Measurements from ENCODE around the gene AJAP1.

Gene AJAP1

DNA sequence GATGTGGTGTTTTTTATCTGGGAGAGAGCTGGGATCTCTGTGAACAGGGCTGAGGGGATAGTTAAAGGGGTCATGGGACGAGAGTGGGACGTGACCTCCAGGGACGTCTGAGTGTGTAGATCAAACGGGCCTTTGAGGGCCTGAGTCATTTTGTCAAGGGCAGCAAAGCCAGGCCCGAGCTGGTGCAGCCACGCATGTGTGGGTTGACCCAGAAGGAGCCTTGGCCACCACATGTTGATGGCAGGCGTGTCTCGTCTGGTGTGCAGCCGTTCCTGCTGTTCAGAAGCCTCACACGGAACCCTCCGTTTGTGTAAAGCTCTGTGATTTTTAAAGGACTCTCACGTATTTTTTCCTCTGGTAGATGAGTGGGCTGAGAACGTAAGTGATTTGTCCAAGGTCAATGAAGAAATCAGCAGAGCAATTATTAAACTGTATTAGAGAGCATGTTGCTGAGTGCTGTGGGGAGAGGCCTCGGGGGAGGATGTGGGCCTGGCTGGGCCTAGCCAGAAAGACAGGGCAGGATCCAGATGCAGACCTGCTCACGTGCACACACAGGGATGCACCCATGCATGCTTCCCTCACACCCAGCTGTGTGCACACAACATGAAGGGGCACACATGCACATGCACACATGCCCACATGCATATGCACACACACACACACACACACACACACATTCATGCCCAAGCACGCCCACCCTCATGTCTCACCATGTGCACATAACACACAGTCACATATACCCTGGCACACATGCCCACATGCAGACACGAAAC is 89.8 kb downstream of the AJAP1 start:
- no peak for DNase-seq

- peak in 1 of 2 donors; percentile 6 for DNase-seq
These were observed 91.2 kb downstream of the AJAP1 start for GRCh38 chr1:4745560-4745959.

GRCh38 chr1:4749406-4749805 is 95.0 kb downstream of the AJAP1 start:
- no peak for DNase-seq

DNA sequence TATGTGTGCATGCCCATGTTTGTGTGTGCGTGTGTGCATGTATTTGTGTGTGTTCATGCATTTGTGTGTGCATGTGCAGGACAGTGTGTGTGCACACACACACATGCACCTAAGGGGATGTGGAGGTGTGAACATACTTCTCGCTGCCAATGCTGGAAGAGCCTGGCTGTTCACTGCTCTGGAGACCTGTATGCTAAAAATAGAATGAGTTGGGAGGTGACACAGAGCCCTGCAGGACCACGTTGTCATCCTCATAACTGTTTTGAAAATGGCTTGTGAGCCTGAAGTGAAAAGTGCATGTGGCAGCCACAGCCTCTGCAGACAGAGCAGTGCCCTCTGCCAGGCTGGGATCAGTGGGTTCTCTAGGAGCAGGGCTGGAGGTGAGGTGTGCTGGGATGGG is 95.8 kb downstream of the AJAP1 start:
- no peak for DNase-seq

DNA sequence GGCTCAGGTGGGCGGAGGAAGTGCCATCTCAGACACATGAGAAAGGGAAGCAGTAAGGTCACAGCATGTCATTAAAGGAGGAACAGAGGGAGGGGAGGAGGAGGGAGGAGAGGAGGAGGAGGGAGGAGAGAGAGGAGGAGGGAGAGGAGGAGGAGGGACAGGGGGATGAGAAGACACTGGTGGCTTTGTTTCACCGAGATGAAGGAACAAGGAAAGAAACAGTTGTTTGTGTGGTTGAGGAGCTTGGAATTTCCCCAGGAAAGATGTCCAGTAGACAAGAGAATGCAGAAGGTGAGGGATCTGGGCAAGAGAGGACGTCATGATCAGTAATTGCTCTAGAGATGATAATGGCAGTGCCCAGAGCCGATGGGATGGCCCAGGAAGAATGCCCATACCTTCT is 97.7 kb downstream of the AJAP1 start:
- DNase-seq: no peak

GRCh38 chr1:4754816-4755215 is 100.4 kb downstream of the AJAP1 start:
- no peak for DNase-seq

DNA sequence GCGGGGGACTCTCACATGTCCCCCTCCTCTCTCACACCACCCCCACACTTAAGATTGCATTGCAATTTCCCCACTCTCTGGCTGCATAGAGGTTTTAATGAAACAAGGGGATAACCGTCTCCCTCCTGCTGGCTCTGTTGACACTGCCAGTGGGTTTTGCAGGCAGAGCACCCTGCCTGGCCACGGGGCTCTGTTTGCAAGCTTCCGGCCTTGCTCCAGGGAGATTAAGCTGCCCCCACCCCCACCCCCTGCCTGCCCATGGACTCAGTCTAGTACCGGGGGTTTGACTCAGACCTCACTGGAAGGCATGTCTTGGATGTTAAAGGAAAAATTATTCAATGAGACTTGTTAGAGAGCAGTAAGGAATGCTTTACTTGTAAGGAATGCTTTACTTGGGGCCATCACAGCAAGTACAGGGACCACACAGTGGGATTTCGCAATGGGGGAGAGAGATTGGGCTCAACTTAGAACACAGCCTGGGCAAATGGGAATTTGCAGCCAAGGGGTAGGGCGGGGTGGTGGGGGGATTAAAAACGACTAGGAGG is 101.0 kb downstream of the AJAP1 start:
- DNase-seq: no peak

DNA sequence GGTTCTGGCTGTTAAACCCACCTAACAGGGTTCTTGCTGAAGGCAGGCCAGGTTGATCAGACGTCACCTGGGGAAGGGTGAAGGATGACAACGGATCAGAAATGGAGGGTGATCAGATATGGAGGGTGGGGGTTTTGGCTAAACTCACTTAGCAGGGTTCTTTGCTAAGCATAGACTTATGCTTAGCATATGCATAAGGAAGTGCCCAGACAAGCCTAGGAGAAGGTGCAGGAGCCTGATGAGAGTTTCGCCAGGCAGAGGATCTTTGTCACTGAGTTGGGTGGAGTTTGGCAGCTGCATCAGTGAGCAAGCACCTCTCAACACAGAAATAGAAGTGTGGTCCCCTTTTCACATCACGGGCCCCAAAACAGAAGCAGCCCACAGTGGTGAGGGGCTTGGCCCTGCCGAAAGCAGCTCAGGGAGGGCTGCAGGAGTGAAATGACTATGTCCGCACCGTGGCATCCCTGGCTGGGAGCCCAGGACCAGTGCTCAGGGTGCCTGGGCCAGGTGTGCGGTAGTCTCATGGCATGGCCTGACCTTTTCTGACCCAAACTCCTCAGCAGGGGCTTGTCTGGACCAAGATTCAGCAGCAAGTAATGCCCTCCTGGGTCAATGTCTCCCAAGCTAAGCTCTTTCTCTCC is 101.6 kb downstream of the AJAP1 start:
- no peak for DNase-seq

- no peak for DNase-seq
These were observed 102.6 kb downstream of the AJAP1 start for GRCh38 chr1:4756851-4757580.

GRCh38 chr1:4759671-4760070 is 105.3 kb downstream of the AJAP1 start:
- no peak for DNase-seq

GRCh38 chr1:4760088-4760487 is 105.7 kb downstream of the AJAP1 start:
- DNase-seq: no peak

- no peak for DNase-seq
These were observed 106.9 kb downstream of the AJAP1 start for GRCh38 chr1:4761324-4761723.

DNA sequence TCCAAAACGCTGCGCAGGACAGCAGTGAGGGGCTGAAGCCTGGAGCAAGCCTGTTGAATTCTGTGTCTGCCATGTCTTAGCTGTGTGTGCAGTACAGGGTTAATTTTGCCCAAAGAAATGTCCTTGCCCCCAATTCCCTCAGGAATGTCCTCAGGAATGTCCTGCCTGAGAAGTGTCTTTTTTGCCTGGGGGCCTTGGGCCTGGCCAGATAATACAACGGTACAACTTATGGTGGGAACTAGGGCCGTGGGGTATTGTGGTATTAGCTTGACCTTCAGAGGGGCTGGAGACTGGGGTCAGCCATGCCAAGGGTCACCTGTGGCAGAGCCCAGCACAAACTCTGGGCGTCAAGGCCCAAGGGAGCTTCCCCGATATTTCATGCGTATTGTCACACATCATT is 107.7 kb downstream of the AJAP1 start:
- no peak for DNase-seq

GRCh38 chr1:4767308-4767707 is 112.9 kb downstream of the AJAP1 start:
- DNase-seq: no peak

DNA sequence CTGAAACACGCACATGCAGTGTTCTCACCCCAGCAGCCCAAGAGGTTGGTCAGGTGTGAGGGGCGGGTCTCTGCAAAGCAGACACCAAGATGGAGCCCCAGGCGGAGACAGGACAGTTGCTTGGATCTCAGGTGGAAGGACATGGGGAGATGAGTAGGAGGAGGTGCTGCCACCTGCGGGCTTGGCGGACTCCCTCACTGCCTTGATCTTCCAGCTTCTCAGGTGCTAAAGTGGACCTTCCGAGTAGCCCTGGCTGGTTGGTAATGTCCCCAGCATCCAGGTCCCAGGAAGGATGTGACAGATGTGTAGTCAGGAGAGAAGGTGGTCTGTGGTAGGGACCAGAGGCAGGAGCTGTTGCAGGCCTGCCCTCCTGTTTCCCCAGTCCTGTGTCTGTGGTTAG is 114.1 kb downstream of the AJAP1 start:
- no peak for DNase-seq

- DNase-seq: no peak
These were observed 115.3 kb downstream of the AJAP1 start for GRCh38 chr1:4769516-4770280.

GRCh38 chr1:4770713-4771112 is 116.3 kb downstream of the AJAP1 start:
- no peak for DNase-seq

- no peak for DNase-seq
These were observed 116.9 kb downstream of the AJAP1 start for GRCh38 chr1:4771267-4771666.

- DNase-seq: no peak
These were observed 117.3 kb downstream of the AJAP1 start for GRCh38 chr1:4771721-4772120.

- no peak for DNase-seq
These were observed 118.0 kb downstream of the AJAP1 start for GRCh38 chr1:4772294-4773010.

GRCh38 chr1:4773226-4773625 is 118.8 kb downstream of the AJAP1 start:
- no peak for DNase-seq

- DNase-seq: no peak
These were observed 121.1 kb downstream of the AJAP1 start for GRCh38 chr1:4775506-4775905.
